Esophagus muscularis mucosa (tissue), 4 donors: Measurements from ENCODE around the gene SLC25A48.

Experiments
- EP300 ChIP-seq: sonication (generic); formaldehyde crosslinking; IDR thresholded peaks from one replicate; pipeline ENCODE4 v1.6.1; 2017; ENCODE audit warnings: antibody characterized with exemption
- POLR2A ChIP-seq: fragments of 450-650 bp; IDR thresholded peaks from one replicate; pipeline ENCODE4 v1.6.1; 2017; ENCODE audit warnings: antibody characterized with exemption, moderate library complexity, mild to moderate bottlenecking, low read depth
- POLR2AphosphoS5 ChIP-seq, 2 donors: sonication (generic); formaldehyde crosslinking; IDR thresholded peaks; one replicate each; pipeline ENCODE4 v1.6.1; 2017; ENCODE audit warnings: antibody characterized with exemption in 2 of 2
- TF ChIP-seq, protein P1 (sequence below), 3 experiments: fragments of 200-600 bp in 2 of 3; fragments of 450-650 bp in 1 of 3; sonication (generic) in 2 of 3; IDR thresholded peaks; one replicate each; pipeline ENCODE4 v1.5.1; 2017 to 2019; ENCODE audit warnings: antibody characterized with exemption in 3 of 3, mild to moderate bottlenecking in 2 of 3, moderate library complexity in 1 of 3

DNA sequence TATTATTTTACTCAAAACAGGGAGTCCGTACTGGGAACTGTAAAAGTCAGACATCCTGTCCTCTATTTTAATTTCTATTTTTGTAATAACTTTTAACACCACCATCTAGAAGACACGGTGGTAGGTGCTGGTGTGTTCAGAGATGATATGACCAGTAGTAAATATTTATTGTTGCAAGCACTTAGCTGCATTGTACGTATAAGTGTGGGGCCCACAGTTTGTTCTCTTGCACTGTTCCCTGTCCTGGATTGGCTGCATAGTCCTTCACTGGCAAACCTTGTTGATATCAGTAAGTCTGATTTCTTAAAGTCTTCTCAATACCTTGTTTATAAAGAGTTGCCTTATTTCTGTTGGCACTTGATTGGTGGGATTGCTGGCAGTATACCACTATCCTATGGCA is 85.7 kb downstream of the SLC25A48 start:
- TF ChIP-seq, protein P1, sequence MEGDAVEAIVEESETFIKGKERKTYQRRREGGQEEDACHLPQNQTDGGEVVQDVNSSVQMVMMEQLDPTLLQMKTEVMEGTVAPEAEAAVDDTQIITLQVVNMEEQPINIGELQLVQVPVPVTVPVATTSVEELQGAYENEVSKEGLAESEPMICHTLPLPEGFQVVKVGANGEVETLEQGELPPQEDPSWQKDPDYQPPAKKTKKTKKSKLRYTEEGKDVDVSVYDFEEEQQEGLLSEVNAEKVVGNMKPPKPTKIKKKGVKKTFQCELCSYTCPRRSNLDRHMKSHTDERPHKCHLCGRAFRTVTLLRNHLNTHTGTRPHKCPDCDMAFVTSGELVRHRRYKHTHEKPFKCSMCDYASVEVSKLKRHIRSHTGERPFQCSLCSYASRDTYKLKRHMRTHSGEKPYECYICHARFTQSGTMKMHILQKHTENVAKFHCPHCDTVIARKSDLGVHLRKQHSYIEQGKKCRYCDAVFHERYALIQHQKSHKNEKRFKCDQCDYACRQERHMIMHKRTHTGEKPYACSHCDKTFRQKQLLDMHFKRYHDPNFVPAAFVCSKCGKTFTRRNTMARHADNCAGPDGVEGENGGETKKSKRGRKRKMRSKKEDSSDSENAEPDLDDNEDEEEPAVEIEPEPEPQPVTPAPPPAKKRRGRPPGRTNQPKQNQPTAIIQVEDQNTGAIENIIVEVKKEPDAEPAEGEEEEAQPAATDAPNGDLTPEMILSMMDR (IDR thresholded peaks at IDR 0.05), result no peak
- TF ChIP-seq EP300, result no peak
- TF ChIP-seq POLR2AphosphoS5 (IDR thresholded peaks at IDR 0.05), result no peak
- no peak for TF ChIP-seq POLR2A
